ENCODE data around the gene SCIN.
"Not testable (repeated sequence)": the region's sequence is repeated elsewhere in the genome, so short reads cannot be mapped to it uniquely, and the experiment has no call there.

Gene SCIN

GRCh38 chr7:12620371-12620770 is 49.9 kb downstream of the SCIN start:
- no peak for DNase-seq

- no peak for DNase-seq
These were observed 52.7 kb downstream of the SCIN start for GRCh38 chr7:12623223-12623622.

GRCh38 chr7:12623885-12624498 is 53.5 kb downstream of the SCIN start:
- DNase-seq, result no peak

GRCh38 chr7:12625836-12626235 is 55.3 kb downstream of the SCIN start:
- no peak for DNase-seq

- no peak for DNase-seq
These were observed 59.4 kb downstream of the SCIN start for GRCh38 chr7:12629816-12630512.

GRCh38 chr7:12630513-12630819 is 59.9 kb downstream of the SCIN start:
- DNase-seq, result no peak

- no peak for DNase-seq
These were observed 63.1 kb downstream of the SCIN start for GRCh38 chr7:12633582-12633981.

GRCh38 chr7:12635830-12636229 is 65.3 kb downstream of the SCIN start:
- DNase-seq, result no peak

- DNase-seq, result no peak
These were observed 66.8 kb downstream of the SCIN start for GRCh38 chr7:12637328-12637727.

GRCh38 chr7:12637819-12638592 is 67.5 kb downstream of the SCIN start:
- DNase-seq, result no peak

- no peak for DNase-seq
These were observed 68.4 kb downstream of the SCIN start for GRCh38 chr7:12638851-12639456.

- no peak for DNase-seq
These were observed 70.0 kb downstream of the SCIN start for GRCh38 chr7:12640299-12641096.

- no peak for DNase-seq
These were observed 70.7 kb downstream of the SCIN start for GRCh38 chr7:12641196-12641595.

GRCh38 chr7:12642508-12642907 is 72.0 kb downstream of the SCIN start:
- no peak for DNase-seq

GRCh38 chr7:12643001-12643643 is 72.6 kb downstream of the SCIN start:
- no peak for DNase-seq

- DNase-seq, result no peak
These were observed 73.1 kb downstream of the SCIN start for GRCh38 chr7:12643644-12644043.

- DNase-seq, result not testable (repeated sequence)
These were observed 74.7 kb downstream of the SCIN start for GRCh38 chr7:12645212-12645611.

- no peak for DNase-seq
These were observed 75.6 kb downstream of the SCIN start for GRCh38 chr7:12646139-12646538.

- DNase-seq, result no peak
These were observed 77.1 kb downstream of the SCIN start for GRCh38 chr7:12647364-12648219.

GRCh38 chr7:12648704-12649261 is 78.3 kb downstream of the SCIN start:
- DNase-seq, result no peak

- DNase-seq, result no peak
These were observed 78.8 kb downstream of the SCIN start for GRCh38 chr7:12649348-12649747.

All from NK-92 treated with Interleukin-12 subunit alpha and Interleukin-12 subunit beta, amount 100 ng/mL, for 24 hours (cell line).